ENCODE data around the gene KLHL30.

Gene KLHL30

DNA sequence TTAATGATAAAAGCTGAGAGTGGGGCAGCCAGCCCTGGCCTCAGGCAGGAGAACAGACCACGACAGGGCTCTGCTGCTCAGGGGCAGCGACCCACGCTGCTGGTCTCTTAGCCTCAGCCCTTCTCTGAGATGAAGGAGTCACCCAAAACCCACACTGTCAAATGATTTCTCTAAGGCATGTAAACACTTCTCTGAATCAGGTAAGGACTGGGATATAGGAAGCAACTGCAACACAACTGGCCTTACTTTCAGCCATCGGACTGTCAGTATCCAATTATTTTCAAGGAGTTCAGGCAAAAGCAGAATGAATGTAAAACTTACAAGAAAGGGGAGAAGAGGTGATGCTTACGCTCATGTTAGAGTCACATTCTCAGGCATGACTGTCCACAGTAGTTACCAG, 42.1 kb downstream of the KLHL30 start:
- Histone ChIP-seq H3K4me3 (ENCODE audit: extremely low read depth, insufficient read depth, low read length, poor library complexity, severe bottlenecking) (no peak overlapping the region), H3K9me3 (ENCODE audit: control insufficient read depth, low read length) (no peaks in the 10 kb centered on the region), H3K4me1 (ENCODE audit: control insufficient read depth, insufficient read depth, low read length, poor library complexity, severe bottlenecking) (no peaks in the 10 kb centered on the region), H3K27ac (ENCODE audit: low read depth, low read length, severe bottlenecking) (no peak overlapping the region), H3K36me3 (ENCODE audit: control insufficient read depth, insufficient read depth, low read length) (peaks cover 95% of the 10 kb centered on the region)
- WGBS, 2 experiments (ENCODE audit: insufficient coverage in 2 of 2), result 90 to 94% methylated on average over 3 to 5 of the region's 5 CpGs

DNA sequence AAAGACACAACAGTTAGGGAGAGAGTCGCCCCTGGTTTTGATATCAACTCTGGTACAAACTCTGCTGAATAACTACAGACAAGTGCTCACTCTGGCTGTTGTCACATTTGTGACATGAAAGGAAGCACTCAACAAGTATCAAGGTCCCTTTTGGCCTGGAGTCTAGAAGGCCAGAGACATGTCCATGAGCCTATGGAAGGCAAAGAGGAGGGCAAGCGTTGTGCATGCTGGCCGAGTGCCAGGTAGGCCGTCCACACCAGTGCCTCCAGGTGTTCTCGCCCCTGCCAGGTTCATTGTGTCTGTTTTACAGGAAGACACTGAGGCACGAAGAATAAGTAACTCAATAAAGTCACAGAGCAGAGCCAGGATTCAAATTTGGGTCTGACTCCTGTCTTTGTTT, 43.9 kb downstream of the KLHL30 start:
- no peaks in the 10 kb centered on the region for H3K9me3 ChIP-seq (ENCODE audit: control insufficient read depth, low read length)
- peaks cover 100% of the 10 kb centered on the region for H3K36me3 ChIP-seq (ENCODE audit: control insufficient read depth, insufficient read depth, low read length)
- H3K4me3 ChIP-seq (ENCODE audit: extremely low read depth, insufficient read depth, low read length, poor library complexity, severe bottlenecking), result no peak overlapping the region
- H3K4me1 ChIP-seq (ENCODE audit: control insufficient read depth, insufficient read depth, low read length, poor library complexity, severe bottlenecking), result no peaks in the 10 kb centered on the region
- H3K27ac ChIP-seq (ENCODE audit: low read depth, low read length, severe bottlenecking), result no peak overlapping the region
- WGBS, 2 experiments (ENCODE audit: insufficient coverage in 2 of 2), result 94 to 95% methylated on average over 6 of the region's 6 CpGs

DNA sequence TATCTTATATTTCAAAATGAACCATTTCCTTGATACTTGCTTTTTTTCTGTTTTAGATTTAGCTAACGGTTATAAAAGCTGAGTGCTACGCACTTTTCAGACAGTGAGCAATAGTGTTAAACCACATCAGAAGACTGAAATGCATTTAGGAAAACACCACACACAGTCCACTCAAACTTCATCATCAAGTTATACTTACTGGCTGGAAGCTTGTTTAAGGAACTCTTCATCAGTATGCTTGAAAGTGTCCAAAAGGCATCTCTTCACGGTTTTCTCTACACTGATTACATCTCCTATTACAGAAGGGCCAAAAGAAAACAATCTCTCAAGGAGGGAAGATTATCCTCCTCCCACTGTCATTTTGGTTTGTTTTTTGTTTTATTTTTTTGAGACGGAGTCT, 45.4 kb downstream of the KLHL30 start:
- Histone ChIP-seq H3K4me3 (ENCODE audit: extremely low read depth, insufficient read depth, low read length, poor library complexity, severe bottlenecking) (no peak overlapping the region), H3K36me3 (ENCODE audit: control insufficient read depth, insufficient read depth, low read length) (peaks cover 100% of the 10 kb centered on the region), H3K4me1 (ENCODE audit: control insufficient read depth, insufficient read depth, low read length, poor library complexity, severe bottlenecking) (no peaks in the 10 kb centered on the region), H3K9me3 (ENCODE audit: control insufficient read depth, low read length) (no peaks in the 10 kb centered on the region), H3K27ac (ENCODE audit: low read depth, low read length, severe bottlenecking) (no peak overlapping the region)
- 90% methylated on average over 2 of the region's 4 CpGs; no CpG with 5 or more reads in 1 of the 2 experiments for WGBS, 2 experiments (ENCODE audit: insufficient coverage in 2 of 2)

GRCh38 chr2:238187618-238188548, 49.4 kb downstream of the KLHL30 start:
- Histone ChIP-seq H3K27ac (ENCODE audit: low read depth, low read length, severe bottlenecking) (peak overlapping the region; percentile 29), H3K4me3 (ENCODE audit: extremely low read depth, insufficient read depth, low read length, poor library complexity, severe bottlenecking) (no peak overlapping the region), H3K4me1 (ENCODE audit: control insufficient read depth, insufficient read depth, low read length, poor library complexity, severe bottlenecking) (no peaks in the 10 kb centered on the region), H3K9me3 (ENCODE audit: control insufficient read depth, low read length) (no peaks in the 10 kb centered on the region), H3K36me3 (ENCODE audit: control insufficient read depth, insufficient read depth, low read length) (peaks cover 95% of the 10 kb centered on the region)
- 90 to 93% methylated on average over 14 to 16 of the region's 17 CpGs for WGBS, 2 experiments (ENCODE audit: insufficient coverage in 2 of 2)

DNA sequence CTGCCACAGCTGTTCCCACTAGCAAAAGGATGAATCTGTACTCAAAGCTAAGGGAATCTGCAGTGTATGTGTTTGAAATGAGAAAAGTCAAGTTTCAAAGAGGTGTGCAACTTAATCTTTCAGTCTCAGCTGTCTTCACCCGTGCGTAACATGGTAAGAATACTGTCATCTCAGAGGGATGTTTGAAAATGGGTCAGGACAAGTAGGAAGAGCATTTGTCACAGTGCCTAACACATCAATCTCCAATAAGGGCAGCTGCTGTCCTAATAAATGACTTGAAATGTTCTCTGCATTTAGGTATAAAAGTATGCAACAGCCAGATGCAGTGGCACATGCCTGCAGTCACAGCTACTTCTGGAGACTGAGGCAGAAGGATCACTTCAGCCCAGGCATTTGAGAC, 52.0 kb downstream of the KLHL30 start:
- Histone ChIP-seq H3K4me3 (ENCODE audit: extremely low read depth, insufficient read depth, low read length, poor library complexity, severe bottlenecking) (no peak overlapping the region), H3K36me3 (ENCODE audit: control insufficient read depth, insufficient read depth, low read length) (peaks cover 95% of the 10 kb centered on the region), H3K27ac (ENCODE audit: low read depth, low read length, severe bottlenecking) (no peak overlapping the region), H3K4me1 (ENCODE audit: control insufficient read depth, insufficient read depth, low read length, poor library complexity, severe bottlenecking) (no peaks in the 10 kb centered on the region), H3K9me3 (ENCODE audit: control insufficient read depth, low read length) (no peaks in the 10 kb centered on the region)
- WGBS, 2 experiments (ENCODE audit: insufficient coverage in 2 of 2), result 100% methylated on average over 2 of the region's 2 CpGs

Data from mesodermal cell (in vitro differentiated cells).